Neuronal stem cell (in vitro differentiated cells): ENCODE data around the gene RNF114.

Source experiments
- DNase-seq: peaks from one replicate; pipeline ENCODE4 v3.0.0-alpha.2; 2013; ENCODE audit warnings: low spot score
- H2AFZ ChIP-seq: one replicate; pipeline ENCODE4 v1.6.1; 2013; ENCODE audit warnings: mild to moderate bottlenecking, low read length, inconsistent platforms
- H2AK5ac ChIP-seq: 2 replicates; pipeline ENCODE4 v1.6.1; 2013; ENCODE audit warnings: low read depth, mild to moderate bottlenecking, inconsistent platforms, low read length, moderate library complexity, mixed read lengths
- H2BK120ac ChIP-seq: 2 replicates; pipeline ENCODE4 v1.6.1; 2013; ENCODE audit warnings: low read depth, mild to moderate bottlenecking, inconsistent platforms, low read length, moderate library complexity, mixed read lengths
- H2BK12ac ChIP-seq: one replicate; pipeline ENCODE4 v1.6.1; 2013; ENCODE audit warnings: low read length, inconsistent platforms
- H2BK15ac ChIP-seq: 2 replicates; pipeline ENCODE4 v1.6.1; 2013; ENCODE audit warnings: mild to moderate bottlenecking, low read length, inconsistent platforms, mixed read lengths
- H2BK5ac ChIP-seq: one replicate; pipeline ENCODE4 v1.6.1; 2013; ENCODE audit warnings: inconsistent platforms, mild to moderate bottlenecking, low read length, moderate library complexity
- H3K14ac ChIP-seq: one replicate; pipeline ENCODE4 v1.6.1; 2013; ENCODE audit warnings: low read length, inconsistent platforms
- H3K18ac ChIP-seq: 2 replicates; pipeline ENCODE4 v1.6.1; 2013; ENCODE audit warnings: low read length, inconsistent platforms
- H3K23ac ChIP-seq: 2 replicates; pipeline ENCODE4 v1.6.1; 2013; ENCODE audit warnings: low read depth, mild to moderate bottlenecking, mixed read lengths, low read length, inconsistent platforms; ENCODE audit not compliant: poor library complexity
- H3K27ac ChIP-seq: replicated peaks from 3 replicates; pipeline ENCODE4 v1.5.1; 2013; ENCODE audit warnings: low read length, inconsistent platforms
- H3K27me3 ChIP-seq, 3 experiments: 2 replicates each; pipeline ENCODE4 v1.6.1; 2013; ENCODE audit warnings: low read length in 3 of 3, mild to moderate bottlenecking in 2 of 3, inconsistent platforms in 1 of 3, low read depth in 1 of 3, mixed read lengths in 1 of 3, moderate library complexity in 1 of 3; ENCODE audit not compliant: control insufficient read depth in 3 of 3, insufficient read depth in 3 of 3
- H3K36me3 ChIP-seq, 2 donors: replicated peaks in 1 of 2; 2 replicates each; pipeline ENCODE4 v1.6.1; 2013; ENCODE audit warnings: low read length in 2 of 2; ENCODE audit not compliant: control insufficient read depth in 2 of 2, insufficient read depth in 2 of 2
- H3K4ac ChIP-seq: 2 replicates; pipeline ENCODE4 v1.6.1; 2013; ENCODE audit warnings: inconsistent platforms, mild to moderate bottlenecking, low read length, moderate library complexity
- H3K4me1 ChIP-seq, 2 donors: 1 replicate in 1 of 2; 2 replicates in 1 of 2; pipeline ENCODE4 v1.6.1; 2013; ENCODE audit warnings: low read length in 2 of 2, low read depth in 1 of 2; ENCODE audit not compliant: control insufficient read depth in 2 of 2, insufficient read depth in 1 of 2
- H3K4me2 ChIP-seq: one replicate; pipeline ENCODE4 v1.6.1; 2013; ENCODE audit warnings: mild to moderate bottlenecking, low read length, inconsistent platforms; ENCODE audit not compliant: insufficient read depth, poor library complexity, severe bottlenecking
- H3K4me3 ChIP-seq, 2 donors: 2 replicates each; pipeline ENCODE4 v1.5.1; 2013; ENCODE audit warnings: low read length in 2 of 2, mild to moderate bottlenecking in 2 of 2, inconsistent platforms in 1 of 2, moderate library complexity in 1 of 2
- H3K79me1 ChIP-seq: one replicate; pipeline ENCODE4 v1.6.1; 2013; ENCODE audit warnings: low read depth, mild to moderate bottlenecking, inconsistent platforms, low read length, moderate library complexity
- H3K9ac ChIP-seq: one replicate; pipeline ENCODE4 v1.6.1; 2013; ENCODE audit warnings: mild to moderate bottlenecking, low read depth, low read length, inconsistent platforms; ENCODE audit not compliant: poor library complexity
- H3K9me3 ChIP-seq, 2 donors: replicated peaks in 1 of 2; 2 replicates each; pipeline versions ENCODE3 to v1.6.1; 2013; ENCODE audit warnings: low read length in 2 of 2, mild to moderate bottlenecking in 2 of 2, inconsistent platforms in 1 of 2, low read depth in 1 of 2, mixed read lengths in 1 of 2, moderate library complexity in 1 of 2; ENCODE audit not compliant: control insufficient read depth in 2 of 2, insufficient read depth in 1 of 2
- H4K8ac ChIP-seq: one replicate; pipeline ENCODE4 v1.6.1; 2013; ENCODE audit warnings: low read depth, mild to moderate bottlenecking, inconsistent platforms, low read length, moderate library complexity
- H4K91ac ChIP-seq: one replicate; pipeline ENCODE4 v1.6.1; 2013; ENCODE audit warnings: low read length, low read depth, mild to moderate bottlenecking, inconsistent platforms; ENCODE audit not compliant: poor library complexity
- WGBS, 2 donors: extraction: QIAGEN DNeasy Blood & Tissue Kit; methylation state at CpG; one replicate each; pipeline ENCODE4 v1.1.7; 2013; ENCODE audit warnings: missing lambda C conversion rate in 2 of 2, mixed read lengths in 1 of 2; ENCODE audit not compliant: insufficient read length in 2 of 2, insufficient replicate concordance in 1 of 2; ENCODE audit errors: extremely low coverage in 2 of 2; 5-methylcytosine and 5-hydroxymethylcytosine counted together

RNF114 gene

DNA sequence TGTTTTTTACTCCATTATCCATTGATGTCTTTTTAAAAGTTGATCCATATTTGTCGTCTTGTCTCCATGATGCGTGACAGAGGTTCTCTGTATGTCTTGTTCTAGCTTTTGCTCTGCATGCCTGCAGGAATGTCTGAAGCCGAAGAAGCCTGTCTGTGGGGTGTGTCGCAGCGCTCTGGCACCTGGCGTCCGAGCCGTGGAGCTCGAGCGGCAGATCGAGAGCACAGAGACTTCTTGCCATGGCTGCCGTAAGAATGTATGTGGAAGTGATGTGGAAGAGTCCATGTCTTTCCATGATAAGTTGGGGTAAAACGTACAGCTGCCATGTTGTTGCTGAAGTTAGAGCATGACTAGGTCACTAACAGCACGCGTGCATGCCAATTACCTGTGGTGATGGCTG, 5.3 kb downstream of the RNF114 start:
- no peak overlapping the region for H4K8ac ChIP-seq
- H3K79me1 ChIP-seq = peaks cover 18% of the 10 kb centered on the region
- H2AFZ ChIP-seq = no peak overlapping the region
- peak overlapping the region in 1 of 2 donors; percentile 33 for H3K4me3 ChIP-seq
- H2BK12ac ChIP-seq = no peak overlapping the region
- H3K4me2 ChIP-seq = no peak overlapping the region
- no peak overlapping the region for H3K4ac ChIP-seq
- H2AK5ac ChIP-seq = no peak overlapping the region
- no peak overlapping the region for H3K23ac ChIP-seq
- H3K4me1 ChIP-seq = peaks cover 6 to 7% of the 10 kb centered on the region in 2 donors
- H3K36me3 ChIP-seq = peaks cover 13 to 72% of the 10 kb centered on the region in 2 donors
- no peak overlapping the region for H2BK15ac ChIP-seq
- H2BK5ac ChIP-seq = no peak overlapping the region
- H3K9me3 ChIP-seq = no peaks in the 10 kb centered on the region
- no peak overlapping the region for H3K14ac ChIP-seq
- no peaks in the 10 kb centered on the region for H3K27me3 ChIP-seq
- H3K18ac ChIP-seq = no peak overlapping the region
- no peak overlapping the region for H3K27ac ChIP-seq
- WGBS, 2 donors = no CpG with 5 or more reads among the region's 15 CpGs
- no peak overlapping the region for H4K91ac ChIP-seq
- DNase-seq = no peak
- H2BK120ac ChIP-seq = no peak overlapping the region
- H3K9ac ChIP-seq = peak overlapping the region; percentile 45

DNA sequence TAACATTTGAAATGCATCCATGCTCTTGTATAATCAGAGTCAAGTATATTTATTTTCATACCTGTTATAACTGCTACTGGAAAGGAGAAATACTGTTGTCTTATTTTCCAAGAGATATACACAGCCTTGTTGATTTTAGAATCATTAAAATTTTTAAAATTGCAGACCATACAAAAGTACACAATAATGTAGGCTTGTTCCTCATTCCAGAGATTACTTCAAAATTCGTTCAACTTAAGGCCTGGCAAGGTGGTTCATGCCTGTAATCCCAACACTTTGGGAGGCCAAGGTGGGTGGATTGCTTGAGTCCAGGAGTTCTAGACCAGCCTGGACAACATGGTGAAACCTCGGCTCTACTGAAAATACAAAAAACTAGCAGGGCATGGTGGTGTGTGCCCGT, 6.1 kb downstream of the RNF114 start:
- Histone ChIP-seq H3K79me1 (peaks cover 13% of the 10 kb centered on the region), H2AFZ (no peak overlapping the region), H3K36me3 (peaks cover 14 to 77% of the 10 kb centered on the region in 2 donors), H2BK120ac (no peak overlapping the region), H4K91ac (no peak overlapping the region), H2AK5ac (no peak overlapping the region), H3K9ac (peak overlapping the region; percentile 32), H3K23ac (no peak overlapping the region), H4K8ac (no peak overlapping the region), H3K27ac (no peak overlapping the region), H3K9me3 (no peaks in the 10 kb centered on the region), H3K14ac (no peak overlapping the region), H3K18ac (no peak overlapping the region), H3K27me3 (no peaks in the 10 kb centered on the region), H2BK15ac (no peak overlapping the region), H3K4me2 (no peak overlapping the region), H3K4ac (no peak overlapping the region), H2BK5ac (no peak overlapping the region), H2BK12ac (no peak overlapping the region), H3K4me1 (peaks cover 4 to 5% of the 10 kb centered on the region in 2 donors), H3K4me3 (no peak overlapping the region)
- no CpG with 5 or more reads among the region's 3 CpGs for WGBS, 2 donors
- no peak for DNase-seq

DNA sequence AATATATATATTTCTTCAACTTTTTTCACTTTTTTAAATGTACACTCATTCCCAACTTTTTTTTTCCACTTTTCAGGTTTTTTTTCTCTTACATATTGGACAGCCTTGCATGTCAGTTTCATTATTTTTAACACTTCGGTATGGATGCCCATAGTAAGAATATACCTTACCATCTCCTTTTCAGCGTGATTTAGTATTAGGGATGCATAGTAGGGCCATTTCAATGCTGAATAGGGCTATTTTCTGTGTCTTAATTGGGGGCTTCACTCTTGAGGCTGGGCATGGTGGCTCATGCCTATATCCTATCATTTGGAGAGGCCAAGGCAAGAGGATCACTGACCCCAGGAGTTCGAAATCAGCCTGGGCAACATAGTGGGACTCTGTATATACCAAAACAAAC, 6.7 kb downstream of the RNF114 start:
- no peak overlapping the region for H3K18ac ChIP-seq
- no CpG with 5 or more reads among the region's 3 CpGs for WGBS, 2 donors
- no peak for DNase-seq
- H3K4me3 ChIP-seq = no peak overlapping the region
- peaks cover 11% of the 10 kb centered on the region for H3K79me1 ChIP-seq
- H2BK15ac ChIP-seq = no peak overlapping the region
- no peaks in the 10 kb centered on the region for H3K9me3 ChIP-seq
- no peak overlapping the region for H4K91ac ChIP-seq
- no peak overlapping the region for H3K9ac ChIP-seq
- no peak overlapping the region for H3K23ac ChIP-seq
- no peak overlapping the region for H3K4ac ChIP-seq
- H2BK120ac ChIP-seq = no peak overlapping the region
- no peak overlapping the region for H2AFZ ChIP-seq
- H2BK12ac ChIP-seq = no peak overlapping the region
- H3K4me2 ChIP-seq = no peak overlapping the region
- no peak overlapping the region for H3K27ac ChIP-seq
- H4K8ac ChIP-seq = no peak overlapping the region
- no peaks in the 10 kb centered on the region for H3K27me3 ChIP-seq
- H2AK5ac ChIP-seq = no peak overlapping the region
- H3K36me3 ChIP-seq = peaks cover 14 to 81% of the 10 kb centered on the region in 2 donors
- H3K14ac ChIP-seq = no peak overlapping the region
- H2BK5ac ChIP-seq = no peak overlapping the region
- no peaks in the 10 kb centered on the region for H3K4me1 ChIP-seq

DNA sequence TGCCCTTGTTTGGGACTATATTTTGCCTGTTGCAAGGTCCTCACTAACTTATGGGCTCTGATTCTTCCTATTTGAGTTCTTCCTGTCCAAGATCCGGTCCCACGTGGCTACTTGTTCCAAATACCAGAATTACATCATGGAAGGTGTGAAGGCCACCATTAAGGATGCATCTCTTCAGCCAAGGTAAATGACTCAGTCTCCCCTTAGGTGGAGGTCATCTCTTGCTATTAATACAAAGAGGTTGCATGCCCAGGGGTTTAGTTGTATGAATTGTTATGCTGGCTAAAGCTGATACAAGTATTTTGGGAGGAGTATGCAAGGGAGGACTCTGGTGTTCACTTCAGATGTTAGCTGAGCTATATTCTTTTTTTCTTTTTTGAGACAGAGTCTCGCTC, 9.1 kb downstream of the RNF114 start:
- Histone ChIP-seq H3K36me3 (peaks cover 26 to 85% of the 10 kb centered on the region in 2 donors), H2BK120ac (no peak overlapping the region), H2AFZ (no peak overlapping the region), H2AK5ac (no peak overlapping the region), H3K14ac (no peak overlapping the region), H3K79me1 (peaks cover 6% of the 10 kb centered on the region), H3K4me3 (no peak overlapping the region), H4K8ac (no peak overlapping the region), H3K4me2 (no peak overlapping the region), H3K23ac (no peak overlapping the region), H3K27me3 (no peaks in the 10 kb centered on the region), H3K27ac (no peak overlapping the region), H2BK15ac (no peak overlapping the region), H3K4ac (no peak overlapping the region), H3K9ac (no peak overlapping the region), H4K91ac (no peak overlapping the region), H2BK12ac (no peak overlapping the region), H3K18ac (no peak overlapping the region), H3K9me3 (no peaks in the 10 kb centered on the region), H3K4me1 (no peaks in the 10 kb centered on the region), H2BK5ac (no peak overlapping the region)
- DNase-seq = no peak
- no CpG with 5 or more reads among the region's 3 CpGs for WGBS, 2 donors
